Transverse colon (tissue), 4 donors: Measurements from ENCODE around the gene TNXB. TPM values are rescaled to one million over a fixed set of nuclear protein-coding genes. Genes with fewer than 3 reads are reported as not detected.

Experiments
- DNase-seq: peaks from one replicate; pipeline ENCODE4 v3.0.0-alpha.2; 2019
- H3K27ac ChIP-seq, 4 donors: fragments of 200-600 bp; sonication (generic); 2 replicates each; pipeline ENCODE4 v1.5.1; 2016 to 2018; ENCODE audit warnings: inconsistent platforms in 4 of 4
- H3K27me3 ChIP-seq: fragments of 200-600 bp; sonication (generic); 2 replicates; pipeline ENCODE4 v1.5.1; 2017; ENCODE audit warnings: inconsistent platforms
- H3K36me3 ChIP-seq, 4 donors: fragments of 200-600 bp; sonication (generic); 2 replicates each; pipeline ENCODE4 v1.5.1; 2017 to 2019; ENCODE audit warnings: inconsistent platforms in 4 of 4
- H3K4me1 ChIP-seq, 4 donors: fragments of 200-600 bp; sonication (generic); 2 replicates each; pipeline ENCODE4 v1.5.1; 2017 to 2020; ENCODE audit warnings: inconsistent platforms in 4 of 4
- H3K4me3 ChIP-seq, 4 donors: fragments of 200-600 bp; sonication (generic); 1 replicate in 1 of 4; 2 replicates in 3 of 4; pipeline versions ENCODE4 v1.5.1 to v1.6.1; 2017 to 2019; ENCODE audit warnings: inconsistent platforms in 4 of 4
- H3K9me3 ChIP-seq, 2 donors: fragments of 200-600 bp; sonication (generic); 2 replicates each; pipeline ENCODE4 v1.5.1; 2017 to 2019; ENCODE audit warnings: inconsistent platforms in 2 of 2
- EP300 ChIP-seq: sonication (generic); formaldehyde crosslinking; IDR thresholded peaks from one replicate; pipeline ENCODE4 v1.6.1; 2017; ENCODE audit warnings: antibody characterized with exemption, low read depth
- POLR2A ChIP-seq: fragments of 450-650 bp; IDR thresholded peaks from one replicate; pipeline ENCODE4 v1.6.1; 2016; ENCODE audit warnings: antibody characterized with exemption, mild to moderate bottlenecking, moderate library complexity
- POLR2AphosphoS5 ChIP-seq, 3 donors: sonication (generic); formaldehyde crosslinking; IDR thresholded peaks; one replicate each; pipeline ENCODE4 v1.6.1; 2016; ENCODE audit warnings: antibody characterized with exemption in 3 of 3
- WGBS, 2 donors: methylation state at CpG; one replicate each; pipeline ENCODE4 v1.1.5; 2018; ENCODE audit warnings: low coverage in 1 of 2; 5-methylcytosine and 5-hydroxymethylcytosine counted together
- in situ Hi-C, 4 donors: fragments of 200-750 bp; cut with MboI; loops; one replicate each; pipeline versions ENCODE4 v1.15.0 to v1.15.1; 2017; ENCODE audit warnings: low sequenced_read_pairs in 3 of 4, low pct_ligation_motif_present in 1 of 4, low pct_unique_long_range_greater_than_20kb in 1 of 4
- intact Hi-C: fragments of 100-400 bp; cut with DNase I; formaldehyde crosslinking; loops from one replicate; pipeline ENCODE4 v1.15.1; 2023; ENCODE audit warnings: low total_unique reads
- total RNA-seq, 4 donors: library from RNA; depleted of rRNA; stranded (reverse); fragments of >200 nt; gene quantifications; one replicate each; pipeline ENCODE4 v1.1.0, GENCODE V29; 2016
- TF ChIP-seq, protein P1 (sequence below), 5 experiments: fragments of 200-600 bp in 3 of 5; fragments of 450-650 bp in 2 of 5; sonication (generic) in 3 of 5; IDR thresholded peaks; 1 replicate in 2 of 5; 2 replicates in 3 of 5; pipeline ENCODE4 v1.5.1; 2016 to 2017; ENCODE audit warnings: antibody characterized with exemption in 5 of 5, inconsistent platforms in 3 of 5, mild to moderate bottlenecking in 2 of 5, moderate library complexity in 1 of 5

Gene TNXB
- total RNA-seq, 4 donors from 2014 or later = 47.7 to 205 (median 66.2) TPM

DNA sequence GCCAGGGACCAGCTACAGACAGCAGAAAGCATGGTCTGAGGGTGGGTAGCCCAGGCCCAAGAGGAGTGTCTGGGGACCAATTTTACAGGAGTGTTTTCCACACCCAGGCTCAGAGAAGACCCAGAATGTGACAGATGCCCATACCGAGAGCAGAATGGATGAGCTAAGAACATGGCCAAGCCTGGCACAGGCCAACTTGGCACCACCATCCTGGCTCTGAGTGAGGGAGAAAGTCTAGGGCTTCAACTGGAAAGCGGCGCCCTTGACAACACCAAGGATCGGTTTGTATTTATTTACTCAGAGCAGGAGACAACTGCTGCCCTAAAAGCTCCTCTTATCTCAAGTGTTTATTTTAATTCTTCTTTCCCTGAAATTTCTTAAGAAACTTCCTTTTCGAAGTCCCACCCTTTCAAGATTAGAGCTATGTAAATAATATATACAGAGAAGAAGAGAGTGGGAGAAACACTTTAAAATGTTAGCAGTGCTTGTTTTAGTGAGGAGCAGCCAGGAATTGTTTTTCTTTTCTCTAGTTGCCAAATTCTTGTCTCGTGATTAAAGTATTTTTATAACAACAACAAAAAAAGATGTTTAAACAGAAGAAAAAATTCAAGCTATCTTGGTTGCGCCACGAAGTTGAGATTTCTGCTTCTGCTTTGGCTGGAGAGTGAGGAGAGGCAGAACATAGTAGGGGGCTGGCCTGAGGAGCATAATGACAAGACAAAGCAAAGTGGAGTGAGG lies 16.2 kb downstream of the TNXB start:
- 38 to 40% methylated on average over 8 of the region's 8 CpGs for WGBS, 2 donors
- no peak for DNase-seq
- Histone ChIP-seq H3K36me3 (no peaks in the 10 kb centered on the region), H3K4me3 (no peak overlapping the region), H3K4me1 (peaks cover 5 to 28% (median 14%) of the 10 kb centered on the region in 4 donors), H3K9me3 (no peaks in the 10 kb centered on the region), H3K27ac (peak overlapping the region; percentile 57 to 85 (median 70)), H3K27me3 (peaks cover 35% of the 10 kb centered on the region)
- intact Hi-C loops (no loop called here), in situ Hi-C loops (no loop called here)
- TF ChIP-seq POLR2AphosphoS5 (IDR thresholded peaks at IDR 0.05) = peak in 1 of 3 donors; percentile 30
- TF ChIP-seq, protein P1, sequence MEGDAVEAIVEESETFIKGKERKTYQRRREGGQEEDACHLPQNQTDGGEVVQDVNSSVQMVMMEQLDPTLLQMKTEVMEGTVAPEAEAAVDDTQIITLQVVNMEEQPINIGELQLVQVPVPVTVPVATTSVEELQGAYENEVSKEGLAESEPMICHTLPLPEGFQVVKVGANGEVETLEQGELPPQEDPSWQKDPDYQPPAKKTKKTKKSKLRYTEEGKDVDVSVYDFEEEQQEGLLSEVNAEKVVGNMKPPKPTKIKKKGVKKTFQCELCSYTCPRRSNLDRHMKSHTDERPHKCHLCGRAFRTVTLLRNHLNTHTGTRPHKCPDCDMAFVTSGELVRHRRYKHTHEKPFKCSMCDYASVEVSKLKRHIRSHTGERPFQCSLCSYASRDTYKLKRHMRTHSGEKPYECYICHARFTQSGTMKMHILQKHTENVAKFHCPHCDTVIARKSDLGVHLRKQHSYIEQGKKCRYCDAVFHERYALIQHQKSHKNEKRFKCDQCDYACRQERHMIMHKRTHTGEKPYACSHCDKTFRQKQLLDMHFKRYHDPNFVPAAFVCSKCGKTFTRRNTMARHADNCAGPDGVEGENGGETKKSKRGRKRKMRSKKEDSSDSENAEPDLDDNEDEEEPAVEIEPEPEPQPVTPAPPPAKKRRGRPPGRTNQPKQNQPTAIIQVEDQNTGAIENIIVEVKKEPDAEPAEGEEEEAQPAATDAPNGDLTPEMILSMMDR (IDR thresholded peaks at IDR 0.05) = no peak
- TF ChIP-seq POLR2A = no peak
- TF ChIP-seq EP300 = no peak

DNA sequence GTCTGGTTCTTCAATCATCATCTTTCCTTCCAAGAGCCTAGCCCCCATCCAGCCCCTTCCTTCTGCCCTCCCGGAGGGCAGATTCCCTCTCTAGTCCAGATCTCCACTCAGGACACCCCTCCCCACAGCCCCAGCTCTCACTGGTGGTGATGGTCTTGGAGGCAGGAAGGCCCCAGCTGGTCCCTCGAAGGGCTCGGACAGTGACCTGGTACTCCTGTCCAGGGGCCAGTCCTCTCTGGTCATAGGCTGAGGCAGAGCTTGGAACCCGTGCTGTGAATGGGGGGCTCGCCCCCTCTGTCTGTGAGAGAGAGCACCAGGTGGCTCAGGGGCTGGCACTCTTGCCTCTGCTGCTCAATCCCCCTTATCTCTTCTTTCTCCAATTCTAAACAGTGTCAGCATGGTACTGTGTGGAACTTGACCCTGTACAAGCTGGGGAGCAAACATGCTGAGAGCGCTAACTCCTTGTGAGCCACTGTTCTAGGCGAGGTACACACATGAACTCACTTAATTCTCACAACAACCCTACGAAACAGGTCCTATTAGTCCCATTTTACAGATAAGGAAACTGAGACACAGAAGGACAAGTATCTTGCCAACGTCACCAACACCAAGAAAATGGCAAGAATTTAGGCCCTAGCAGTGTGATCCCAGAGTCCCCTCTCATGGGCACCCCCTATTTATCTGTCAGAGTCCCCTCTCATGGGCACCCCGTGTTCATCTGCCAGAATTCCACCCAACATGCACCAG lies 19.9 kb downstream of the TNXB start:
- DNase-seq = no peak
- Histone ChIP-seq H3K27me3 (peaks cover 16% of the 10 kb centered on the region), H3K9me3 (no peaks in the 10 kb centered on the region), H3K4me1 (peaks cover 5 to 36% (median 22%) of the 10 kb centered on the region in 4 donors), H3K27ac (no peak overlapping the region), H3K36me3 (no peaks in the 10 kb centered on the region), H3K4me3 (no peak overlapping the region)
- 85 to 88% methylated on average over 5 to 10 of the region's 10 CpGs for WGBS, 2 donors
- TF ChIP-seq, protein P1 (IDR thresholded peaks at IDR 0.05) = no peak
- TF ChIP-seq POLR2A (no peak), EP300 (no peak), POLR2AphosphoS5 (IDR thresholded peaks at IDR 0.05) (no peak)
- in situ Hi-C loops (no loop called here), intact Hi-C loops (no loop called here)

DNA sequence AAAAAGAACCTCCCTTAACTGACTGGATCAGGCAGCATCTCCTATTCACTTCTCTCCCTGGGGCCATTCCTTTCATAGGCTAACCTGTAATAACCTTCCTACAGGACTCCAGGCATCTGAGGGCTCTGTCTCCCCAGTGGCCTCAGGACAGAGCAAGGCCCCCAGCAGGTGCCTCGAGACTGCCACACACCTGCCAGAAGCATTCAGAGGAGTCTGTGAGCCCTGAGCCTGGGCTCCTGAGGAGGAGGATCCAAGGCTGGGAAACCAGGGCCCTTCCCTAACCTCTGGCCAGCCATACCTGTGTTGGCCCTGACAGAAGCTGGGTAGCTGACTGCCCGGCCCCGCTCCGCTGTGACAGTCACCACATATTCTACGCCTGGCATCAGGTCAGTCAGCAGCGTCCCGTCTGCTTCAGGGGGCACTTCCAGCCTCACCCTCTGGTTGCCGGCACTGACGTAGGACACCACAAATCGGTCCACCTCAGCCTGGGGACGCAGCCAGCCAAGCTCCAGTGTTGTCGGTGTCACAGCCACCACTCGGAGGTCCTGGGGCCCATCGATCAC lies 20.6 kb downstream of the TNXB start:
- in situ Hi-C loops = no loop called here
- no peaks in the 10 kb centered on the region for H3K36me3 ChIP-seq
- H3K4me3 ChIP-seq = no peak overlapping the region
- DNase-seq = no peak
- H3K4me1 ChIP-seq = peaks cover 5 to 34% (median 20%) of the 10 kb centered on the region in 4 donors
- 84% methylated on average over 13 of the region's 14 CpGs; no CpG with 5 or more reads in 1 of the 2 donors for WGBS, 2 donors
- peak overlapping the region in 1 of 4 donors; percentile 56 for H3K27ac ChIP-seq
- no peaks in the 10 kb centered on the region for H3K9me3 ChIP-seq
- no peak for TF ChIP-seq POLR2A
- TF ChIP-seq POLR2AphosphoS5 (IDR thresholded peaks at IDR 0.05) = no peak
- TF ChIP-seq, protein P1 (IDR thresholded peaks at IDR 0.05) = no peak
- no peak for TF ChIP-seq EP300
- intact Hi-C loops = no loop called here
- H3K27me3 ChIP-seq = peaks cover 16% of the 10 kb centered on the region
